GM23338 (cell line): ENCODE results near the gene CLUH.

ENCODE experiments used
- EZH2 ChIP-seq: fragments of 200-600 bp; sonication (generic); IDR thresholded peaks from one replicate; pipeline ENCODE4 v1.8.0; 2017; ENCODE audit warnings: antibody characterized with exemption, mild to moderate bottlenecking, low read depth; ENCODE audit not compliant: unreplicated experiment
- TF ChIP-seq, protein P1 (sequence below), 2 experiments: fragments of 200-600 bp in 1 of 2; sonication (generic) in 1 of 2; conservative IDR thresholded peaks; 2 replicates each; pipeline versions ENCODE4 v1.5.1 to v1.6.1; 2016 to 2017; ENCODE audit warnings: antibody characterized with exemption in 2 of 2, low read depth in 2 of 2, mild to moderate bottlenecking in 2 of 2, moderate library complexity in 1 of 2
- TF ChIP-seq, protein P2 (sequence below): IDR thresholded peaks from one replicate; pipeline ENCODE4 v1.6.1; 2018; ENCODE audit warnings: antibody characterized with exemption; ENCODE audit not compliant: unreplicated experiment

DNA sequence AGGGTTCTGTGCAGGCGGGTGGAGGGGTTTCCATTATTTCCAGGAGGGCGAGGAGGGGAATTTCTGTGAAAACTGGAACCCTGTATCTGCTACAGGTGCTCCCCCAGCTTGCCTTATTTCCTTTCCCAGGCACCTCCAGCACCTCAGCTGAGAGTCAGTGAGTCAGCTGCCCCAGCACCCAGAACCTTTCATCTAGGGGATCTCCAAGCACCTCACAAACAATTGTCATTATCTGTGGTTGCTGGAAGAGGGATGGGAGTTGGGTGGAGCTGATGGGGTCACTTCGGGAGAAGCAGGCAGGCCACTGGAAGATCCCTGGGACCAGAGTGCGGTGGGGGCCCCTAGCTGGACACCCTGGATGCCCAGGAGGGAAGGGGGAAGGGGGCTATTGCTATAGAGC, 10.0 kb upstream of the CLUH start:
- TF ChIP-seq EZH2: no peak
- TF ChIP-seq, protein P1, sequence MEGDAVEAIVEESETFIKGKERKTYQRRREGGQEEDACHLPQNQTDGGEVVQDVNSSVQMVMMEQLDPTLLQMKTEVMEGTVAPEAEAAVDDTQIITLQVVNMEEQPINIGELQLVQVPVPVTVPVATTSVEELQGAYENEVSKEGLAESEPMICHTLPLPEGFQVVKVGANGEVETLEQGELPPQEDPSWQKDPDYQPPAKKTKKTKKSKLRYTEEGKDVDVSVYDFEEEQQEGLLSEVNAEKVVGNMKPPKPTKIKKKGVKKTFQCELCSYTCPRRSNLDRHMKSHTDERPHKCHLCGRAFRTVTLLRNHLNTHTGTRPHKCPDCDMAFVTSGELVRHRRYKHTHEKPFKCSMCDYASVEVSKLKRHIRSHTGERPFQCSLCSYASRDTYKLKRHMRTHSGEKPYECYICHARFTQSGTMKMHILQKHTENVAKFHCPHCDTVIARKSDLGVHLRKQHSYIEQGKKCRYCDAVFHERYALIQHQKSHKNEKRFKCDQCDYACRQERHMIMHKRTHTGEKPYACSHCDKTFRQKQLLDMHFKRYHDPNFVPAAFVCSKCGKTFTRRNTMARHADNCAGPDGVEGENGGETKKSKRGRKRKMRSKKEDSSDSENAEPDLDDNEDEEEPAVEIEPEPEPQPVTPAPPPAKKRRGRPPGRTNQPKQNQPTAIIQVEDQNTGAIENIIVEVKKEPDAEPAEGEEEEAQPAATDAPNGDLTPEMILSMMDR (conservative IDR thresholded peaks at IDR 0.05; ENCODE audit: low read depth in 2 of 2): no peak
- TF ChIP-seq, protein P2, sequence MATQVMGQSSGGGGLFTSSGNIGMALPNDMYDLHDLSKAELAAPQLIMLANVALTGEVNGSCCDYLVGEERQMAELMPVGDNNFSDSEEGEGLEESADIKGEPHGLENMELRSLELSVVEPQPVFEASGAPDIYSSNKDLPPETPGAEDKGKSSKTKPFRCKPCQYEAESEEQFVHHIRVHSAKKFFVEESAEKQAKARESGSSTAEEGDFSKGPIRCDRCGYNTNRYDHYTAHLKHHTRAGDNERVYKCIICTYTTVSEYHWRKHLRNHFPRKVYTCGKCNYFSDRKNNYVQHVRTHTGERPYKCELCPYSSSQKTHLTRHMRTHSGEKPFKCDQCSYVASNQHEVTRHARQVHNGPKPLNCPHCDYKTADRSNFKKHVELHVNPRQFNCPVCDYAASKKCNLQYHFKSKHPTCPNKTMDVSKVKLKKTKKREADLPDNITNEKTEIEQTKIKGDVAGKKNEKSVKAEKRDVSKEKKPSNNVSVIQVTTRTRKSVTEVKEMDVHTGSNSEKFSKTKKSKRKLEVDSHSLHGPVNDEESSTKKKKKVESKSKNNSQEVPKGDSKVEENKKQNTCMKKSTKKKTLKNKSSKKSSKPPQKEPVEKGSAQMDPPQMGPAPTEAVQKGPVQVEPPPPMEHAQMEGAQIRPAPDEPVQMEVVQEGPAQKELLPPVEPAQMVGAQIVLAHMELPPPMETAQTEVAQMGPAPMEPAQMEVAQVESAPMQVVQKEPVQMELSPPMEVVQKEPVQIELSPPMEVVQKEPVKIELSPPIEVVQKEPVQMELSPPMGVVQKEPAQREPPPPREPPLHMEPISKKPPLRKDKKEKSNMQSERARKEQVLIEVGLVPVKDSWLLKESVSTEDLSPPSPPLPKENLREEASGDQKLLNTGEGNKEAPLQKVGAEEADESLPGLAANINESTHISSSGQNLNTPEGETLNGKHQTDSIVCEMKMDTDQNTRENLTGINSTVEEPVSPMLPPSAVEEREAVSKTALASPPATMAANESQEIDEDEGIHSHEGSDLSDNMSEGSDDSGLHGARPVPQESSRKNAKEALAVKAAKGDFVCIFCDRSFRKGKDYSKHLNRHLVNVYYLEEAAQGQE: no peak
